ENCODE results near the gene SLX9.
A peak's percentile ranks its signal among the peaks of the same experiment; 100 is the strongest.

The SLX9 gene

DNA sequence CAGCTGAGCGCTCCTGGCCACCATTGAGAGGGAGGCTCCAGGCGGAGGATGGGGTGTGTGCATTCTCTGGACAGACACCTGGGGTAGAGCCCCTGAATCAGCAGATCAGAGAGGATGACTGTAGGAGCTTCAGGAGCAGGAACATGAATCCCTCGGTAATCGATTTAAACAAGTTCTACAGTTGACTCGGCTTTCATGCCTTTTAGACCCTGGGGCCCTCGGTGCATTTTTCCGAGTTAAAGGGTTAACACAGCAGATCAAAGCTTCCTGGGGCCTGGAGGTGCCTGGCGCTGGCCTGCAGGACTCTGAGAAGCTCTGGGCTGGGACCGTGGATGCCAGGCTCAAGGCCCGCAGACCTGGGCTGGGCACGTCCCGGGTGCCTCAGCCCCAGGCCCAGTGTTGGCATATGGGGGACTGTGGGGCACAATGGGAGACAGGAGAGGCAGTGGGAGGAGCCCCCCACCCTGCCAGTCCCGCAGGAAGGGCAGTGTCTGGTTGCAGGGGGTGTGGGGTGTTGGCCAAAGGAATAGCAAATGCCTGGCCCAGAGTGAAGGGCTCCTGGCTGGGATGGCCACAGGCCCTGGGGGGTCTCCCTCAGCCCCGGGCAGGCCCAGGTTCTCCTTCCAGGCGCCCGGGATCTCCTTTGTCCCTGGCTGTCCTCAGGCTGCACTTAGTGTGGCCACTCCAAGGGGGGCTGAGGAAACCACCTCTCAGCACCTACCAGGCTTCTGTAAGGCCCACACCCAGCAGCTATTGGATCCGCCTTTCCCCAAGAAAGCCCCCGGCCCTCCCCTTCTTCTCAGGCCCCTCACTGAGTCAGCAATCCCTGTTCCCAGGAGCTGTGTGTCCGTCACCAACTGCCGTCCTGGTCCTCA, 40.1 kb downstream of the SLX9 start:
- DNase-seq (ENCODE audit: low spot score): no peak
- no peak for ATAC-seq (ENCODE audit: low read depth)
- Histone ChIP-seq H3K36me3 (ENCODE audit: low read depth) (peaks cover 6% of the 10 kb centered on the region; the same call in 1 of the 2 replicates), H3K27me3 (ENCODE audit: insufficient read depth, poor library complexity, severe bottlenecking) (no peaks in the 10 kb centered on the region), H3K27ac (ENCODE audit: poor library complexity, severe bottlenecking) (no peak overlapping the region), H3K4me3 (ENCODE audit: severe bottlenecking) (no peak overlapping the region), H3K4me1 (ENCODE audit: insufficient read depth, poor library complexity, severe bottlenecking) (peaks cover 6% of the 10 kb centered on the region), H3K9me3 (ENCODE audit: severe bottlenecking) (no peaks in the 10 kb centered on the region)
- TF ChIP-seq, protein P1, sequence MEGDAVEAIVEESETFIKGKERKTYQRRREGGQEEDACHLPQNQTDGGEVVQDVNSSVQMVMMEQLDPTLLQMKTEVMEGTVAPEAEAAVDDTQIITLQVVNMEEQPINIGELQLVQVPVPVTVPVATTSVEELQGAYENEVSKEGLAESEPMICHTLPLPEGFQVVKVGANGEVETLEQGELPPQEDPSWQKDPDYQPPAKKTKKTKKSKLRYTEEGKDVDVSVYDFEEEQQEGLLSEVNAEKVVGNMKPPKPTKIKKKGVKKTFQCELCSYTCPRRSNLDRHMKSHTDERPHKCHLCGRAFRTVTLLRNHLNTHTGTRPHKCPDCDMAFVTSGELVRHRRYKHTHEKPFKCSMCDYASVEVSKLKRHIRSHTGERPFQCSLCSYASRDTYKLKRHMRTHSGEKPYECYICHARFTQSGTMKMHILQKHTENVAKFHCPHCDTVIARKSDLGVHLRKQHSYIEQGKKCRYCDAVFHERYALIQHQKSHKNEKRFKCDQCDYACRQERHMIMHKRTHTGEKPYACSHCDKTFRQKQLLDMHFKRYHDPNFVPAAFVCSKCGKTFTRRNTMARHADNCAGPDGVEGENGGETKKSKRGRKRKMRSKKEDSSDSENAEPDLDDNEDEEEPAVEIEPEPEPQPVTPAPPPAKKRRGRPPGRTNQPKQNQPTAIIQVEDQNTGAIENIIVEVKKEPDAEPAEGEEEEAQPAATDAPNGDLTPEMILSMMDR (IDR thresholded peaks at IDR 0.05; ENCODE audit: poor library complexity, severe bottlenecking): no peak

DNA sequence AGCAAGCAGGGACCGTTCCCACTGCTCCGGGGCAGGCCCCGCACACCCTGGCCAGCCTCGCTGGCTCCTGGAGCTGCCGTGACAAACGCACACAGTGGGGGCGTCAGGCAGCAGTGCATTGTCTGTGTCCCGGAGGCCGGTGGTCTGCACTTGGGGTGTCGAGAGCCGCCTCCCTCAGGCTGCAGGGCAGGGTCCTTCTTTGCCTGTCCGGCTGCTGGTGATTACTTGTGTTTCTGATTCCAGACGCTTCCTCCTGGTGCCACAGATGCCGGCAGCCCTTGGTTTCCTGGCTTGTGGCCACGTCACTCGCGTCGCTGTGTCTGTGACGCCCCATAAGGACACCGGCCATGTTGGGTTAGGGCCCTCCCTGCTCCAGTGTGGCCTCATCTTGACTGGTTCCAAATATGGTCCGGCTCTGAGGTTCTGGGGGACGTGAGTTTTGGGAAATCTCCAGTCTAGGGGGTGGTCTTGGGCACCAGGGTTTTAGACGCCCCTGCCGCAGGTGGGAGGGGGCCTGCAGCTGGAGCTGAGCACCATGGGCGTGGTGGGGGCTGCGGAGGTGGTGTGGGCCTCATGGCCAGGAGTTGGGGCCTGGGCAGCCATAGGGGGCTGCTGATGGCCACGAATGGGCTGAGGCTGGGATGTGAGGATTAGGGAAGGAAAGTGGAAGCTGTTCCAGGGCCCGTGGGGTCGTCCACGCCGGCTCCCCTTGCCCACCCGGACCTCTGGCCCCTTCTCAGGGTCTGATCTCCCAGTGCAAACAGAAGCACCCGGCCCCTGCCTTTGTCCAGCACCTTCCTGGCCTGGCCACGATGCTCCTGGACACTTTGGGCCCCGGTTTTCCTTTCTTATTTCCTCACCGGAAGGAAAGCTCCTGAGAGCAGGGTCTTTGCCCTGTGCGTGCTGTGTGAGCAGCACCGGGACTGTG, 41.0 kb downstream of the SLX9 start:
- peaks cover 5% of the 10 kb centered on the region; the same call in 1 of the 2 replicates for H3K36me3 ChIP-seq (ENCODE audit: low read depth)
- no peak overlapping the region for H3K4me3 ChIP-seq (ENCODE audit: severe bottlenecking)
- DNase-seq (ENCODE audit: low spot score): no peak
- H3K27me3 ChIP-seq (ENCODE audit: insufficient read depth, poor library complexity, severe bottlenecking): no peaks in the 10 kb centered on the region
- H3K27ac ChIP-seq (ENCODE audit: poor library complexity, severe bottlenecking): no peak overlapping the region
- TF ChIP-seq, protein P1 (IDR thresholded peaks at IDR 0.05; ENCODE audit: poor library complexity, severe bottlenecking): no peak
- H3K9me3 ChIP-seq (ENCODE audit: severe bottlenecking): no peaks in the 10 kb centered on the region
- no peak for ATAC-seq (ENCODE audit: low read depth)
- H3K4me1 ChIP-seq (ENCODE audit: insufficient read depth, poor library complexity, severe bottlenecking): peaks cover 6% of the 10 kb centered on the region

DNA sequence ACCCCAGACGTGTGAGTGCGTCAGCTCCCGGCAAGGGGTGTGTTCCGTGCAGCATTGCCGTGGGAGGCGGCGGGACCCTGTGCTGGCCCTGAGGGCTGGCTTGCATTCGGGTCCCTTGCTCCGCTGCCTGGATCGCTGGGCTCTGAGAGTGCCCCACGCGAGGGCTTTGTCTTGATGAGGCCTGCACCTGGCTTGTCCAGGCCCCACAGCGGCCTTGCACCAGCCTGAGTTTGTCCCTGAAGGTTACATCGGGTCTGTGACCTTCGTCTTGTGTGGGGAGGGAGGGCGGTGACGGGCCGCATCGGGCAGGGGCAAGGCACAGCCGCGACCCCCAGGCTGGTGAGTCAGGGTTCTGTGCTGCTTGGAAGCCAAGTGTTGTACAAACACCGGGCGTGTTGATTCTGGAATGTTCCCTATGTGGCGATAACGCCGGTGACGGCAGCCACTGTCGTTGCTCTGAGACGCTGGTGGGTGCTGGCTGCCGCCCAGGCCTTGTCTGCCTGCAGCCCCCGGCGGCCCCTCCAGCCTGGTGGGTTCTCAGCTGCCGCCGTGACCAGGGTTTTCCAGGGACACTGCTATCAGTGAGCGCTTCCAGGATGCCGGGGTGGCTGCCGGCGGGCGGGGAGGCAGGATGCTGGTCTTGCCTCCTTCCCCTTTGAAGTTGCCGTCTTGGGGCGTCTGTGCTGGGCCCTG, 42.9 kb downstream of the SLX9 start:
- ATAC-seq (ENCODE audit: low read depth): peak; percentile 26
- Histone ChIP-seq H3K36me3 (ENCODE audit: low read depth) (no peaks in the 10 kb centered on the region), H3K27ac (ENCODE audit: poor library complexity, severe bottlenecking) (peak overlapping the region; percentile 32), H3K27me3 (ENCODE audit: insufficient read depth, poor library complexity, severe bottlenecking) (no peaks in the 10 kb centered on the region), H3K4me3 (ENCODE audit: severe bottlenecking) (no peak overlapping the region), H3K4me1 (ENCODE audit: insufficient read depth, poor library complexity, severe bottlenecking) (peaks cover 6% of the 10 kb centered on the region), H3K9me3 (ENCODE audit: severe bottlenecking) (no peaks in the 10 kb centered on the region)
- DNase-seq (ENCODE audit: low spot score): peak; percentile 60
- TF ChIP-seq, protein P1 (IDR thresholded peaks at IDR 0.05; ENCODE audit: poor library complexity, severe bottlenecking): no peak

DNA sequence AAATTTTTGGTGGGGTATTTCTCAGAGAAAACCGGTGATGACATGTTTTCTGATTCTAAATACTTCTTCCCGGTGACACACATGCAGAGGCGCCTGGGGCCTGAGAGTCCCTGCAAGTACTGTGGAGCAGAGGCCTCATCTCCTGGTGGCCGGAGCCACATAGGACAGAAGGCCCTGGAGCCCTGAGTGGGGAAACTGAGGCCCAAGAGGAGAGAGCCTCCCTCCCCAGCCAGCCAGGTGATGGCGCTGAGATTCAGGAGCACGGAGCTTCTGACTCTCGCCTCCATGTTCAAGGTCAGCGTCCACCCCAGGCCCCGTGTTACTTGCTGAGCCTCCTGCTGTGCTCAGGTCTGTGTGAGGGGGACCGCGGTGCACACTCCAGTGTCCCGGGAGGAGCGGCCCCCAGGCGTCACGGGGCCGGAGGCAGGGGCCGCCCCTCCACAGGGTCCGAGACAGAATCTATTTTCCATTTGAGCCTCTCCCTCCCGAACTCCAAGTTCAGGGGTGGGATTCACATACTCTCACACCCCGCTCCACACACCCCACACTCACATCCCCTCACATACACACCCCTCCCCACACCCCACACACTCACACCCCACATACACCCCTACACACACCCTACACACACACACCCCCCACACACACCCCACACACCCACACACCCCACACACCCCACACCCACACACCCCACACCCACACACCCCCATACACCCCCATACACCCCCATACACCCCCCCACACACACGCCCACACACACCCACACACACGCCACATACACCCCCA, 43.8 kb downstream of the SLX9 start:
- Histone ChIP-seq H3K9me3 (ENCODE audit: severe bottlenecking) (no peaks in the 10 kb centered on the region), H3K4me1 (ENCODE audit: insufficient read depth, poor library complexity, severe bottlenecking) (peaks cover 6% of the 10 kb centered on the region), H3K36me3 (ENCODE audit: low read depth) (no peaks in the 10 kb centered on the region), H3K27me3 (ENCODE audit: insufficient read depth, poor library complexity, severe bottlenecking) (no peaks in the 10 kb centered on the region), H3K4me3 (ENCODE audit: severe bottlenecking) (no peak overlapping the region), H3K27ac (ENCODE audit: poor library complexity, severe bottlenecking) (peak overlapping the region; percentile 32)
- TF ChIP-seq, protein P1 (IDR thresholded peaks at IDR 0.05; ENCODE audit: poor library complexity, severe bottlenecking): no peak
- DNase-seq (ENCODE audit: low spot score) (peak; percentile 53), ATAC-seq (ENCODE audit: low read depth) (no peak)

Data from RWPE2 (cell line).